Activated CD4-positive, alpha-beta memory T cell treated with anti-CD3 and anti-CD28 coated beads, Interleukin-2, amount 10 ng/mL, durations not matched to agents 7 days and 5 days (primary cell): Measurements from ENCODE around the gene CDK5R2. TPM values are rescaled to one million over a fixed set of nuclear protein-coding genes. Genes with fewer than 3 reads are reported as not detected.
A peak's percentile ranks its signal among the peaks of the same experiment; 100 is the strongest.

Source experiments
- CTCF ChIA-PET: fragments of 350-600 bp; sonication (Branson Sonifier 250); formaldehyde crosslinking; loops from one replicate; lab custom pipeline; 2021; ENCODE audit warnings: antibody characterized with exemption, inconsistent platforms; lab: Charles Lee
- POLR2A ChIA-PET: fragments of 350-600 bp; sonication (Branson Sonifier 250); formaldehyde crosslinking; loops from one replicate; lab custom pipeline; 2021; ENCODE audit warnings: antibody characterized with exemption; lab: Charles Lee
- DNase-seq: peaks from one replicate; pipeline ENCODE4 v3.0.0-alpha.2; 2020
- H3K27ac Mint-ChIP-seq: one replicate; pipeline ENCODE4 v1.8.0; 2021; ENCODE audit warnings: mild to moderate bottlenecking, mixed read lengths
- H3K27me3 Mint-ChIP-seq: one replicate; pipeline ENCODE4 v1.8.0; 2021; ENCODE audit warnings: mixed read lengths
- H3K36me3 Mint-ChIP-seq: one replicate; pipeline ENCODE4 v1.8.0; 2021; ENCODE audit warnings: low read depth, mixed read lengths
- H3K4me1 Mint-ChIP-seq: one replicate; pipeline ENCODE4 v1.8.0; 2021; ENCODE audit warnings: mixed read lengths
- H3K4me3 Mint-ChIP-seq: one replicate; pipeline ENCODE4 v1.8.0; 2021; ENCODE audit warnings: mild to moderate bottlenecking, mixed read lengths
- H3K9me3 Mint-ChIP-seq: one replicate; pipeline ENCODE4 v1.8.0; 2021; ENCODE audit warnings: mixed read lengths
- total RNA-seq, 2 experiments: library from RNA; stranded (reverse); gene quantifications; one replicate each; pipeline ENCODE4 v1.2.3, GENCODE V29; 2021

The CDK5R2 gene
- total RNA-seq, 2 experiments from 2014 or later = not detected

- ChIA-PET POLR2A (no interaction called here), CTCF (interaction anchor here (1.0 kb wide), 1 partner anchor 9 kb away, joined by 3 read pairs; no protein-coding TSS in a partner anchor)
- no peak overlapping the region for H3K27ac Mint-ChIP-seq
- no peaks in the 10 kb centered on the region for H3K4me1 Mint-ChIP-seq
- DNase-seq = no peak
- H3K36me3 Mint-ChIP-seq = no peaks in the 10 kb centered on the region
- no peak overlapping the region for H3K4me3 Mint-ChIP-seq
- H3K27me3 Mint-ChIP-seq = peaks cover 51% of the 10 kb centered on the region
- H3K9me3 Mint-ChIP-seq = no peaks in the 10 kb centered on the region
Observed at GRCh38 chr2:218970894-218971293, 11.4 kb downstream of the CDK5R2 start.

- no peak for DNase-seq
- Mint-ChIP-seq H3K4me3 (no peak overlapping the region), H3K36me3 (no peaks in the 10 kb centered on the region), H3K9me3 (no peaks in the 10 kb centered on the region), H3K4me1 (peaks cover 6% of the 10 kb centered on the region), H3K27ac (no peak overlapping the region), H3K27me3 (peaks cover 63% of the 10 kb centered on the region)
- POLR2A ChIA-PET = no interaction called here
- CTCF ChIA-PET = interaction anchor here (0.8 to 2.4 kb wide), 7 partner anchors 9 to 99 kb away, joined by 3 to 10 read pairs (median 3); no protein-coding TSS in a partner anchor
Observed at GRCh38 chr2:218975060-218975777, 15.8 kb downstream of the CDK5R2 start.

- DNase-seq = peak; percentile 82
- ChIA-PET CTCF (interaction anchor here (0.6 to 3.2 kb wide), 46 partner anchors 9 to 1024 kb away, joined by 3 to 51 read pairs (median 4); partner anchors contain the start of genes CDK5R2, CFAP65, CRYBA2 and DNAJB2), POLR2A (interaction anchor here (0.8 to 1.4 kb wide), 4 partner anchors 10 to 128 kb away, joined by 3 read pairs; no protein-coding TSS in a partner anchor)
- H3K4me1 Mint-ChIP-seq = peaks cover 19% of the 10 kb centered on the region
- H3K4me3 Mint-ChIP-seq = no peak overlapping the region
- no peaks in the 10 kb centered on the region for H3K9me3 Mint-ChIP-seq
- peaks cover 74% of the 10 kb centered on the region for H3K27me3 Mint-ChIP-seq
- H3K27ac Mint-ChIP-seq = no peak overlapping the region
- peaks cover 4% of the 10 kb centered on the region for H3K36me3 Mint-ChIP-seq
Observed at GRCh38 chr2:218979846-218980734, 20.6 kb downstream of the CDK5R2 start.

GRCh38 chr2:218980735-218981389 lies 21.4 kb downstream of the CDK5R2 start:
- H3K4me1 Mint-ChIP-seq = peaks cover 19% of the 10 kb centered on the region
- peaks cover 4% of the 10 kb centered on the region for H3K36me3 Mint-ChIP-seq
- peaks cover 72% of the 10 kb centered on the region for H3K27me3 Mint-ChIP-seq
- no peak for DNase-seq
- H3K27ac Mint-ChIP-seq = no peak overlapping the region
- CTCF ChIA-PET = interaction anchor here (0.6 to 3.2 kb wide), 39 partner anchors 9 to 519 kb away, joined by 3 to 51 read pairs (median 4); partner anchors contain the start of genes CFAP65, CRYBA2 and DNAJB2
- POLR2A ChIA-PET = interaction anchor here (1.1 to 1.4 kb wide), 4 partner anchors 9 to 129 kb away, joined by 3 to 4 read pairs (median 3); no protein-coding TSS in a partner anchor
- H3K9me3 Mint-ChIP-seq = no peaks in the 10 kb centered on the region
- peak overlapping the region; percentile 38 for H3K4me3 Mint-ChIP-seq

- H3K9me3 Mint-ChIP-seq = no peaks in the 10 kb centered on the region
- ChIA-PET POLR2A (interaction anchor here (1.3 kb wide), 1 partner anchor 20 kb away, joined by 4 read pairs; no protein-coding TSS in a partner anchor), CTCF (interaction anchor here (0.9 to 3.2 kb wide), 8 partner anchors 14 to 174 kb away, joined by 3 to 51 read pairs (median 6); partner anchors contain the start of gene CRYBA2)
- H3K27ac Mint-ChIP-seq = no peak overlapping the region
- H3K36me3 Mint-ChIP-seq = peaks cover 4% of the 10 kb centered on the region
- peaks cover 72% of the 10 kb centered on the region for H3K27me3 Mint-ChIP-seq
- H3K4me1 Mint-ChIP-seq = peaks cover 19% of the 10 kb centered on the region
- peak overlapping the region; percentile 38 for H3K4me3 Mint-ChIP-seq
- no peak for DNase-seq
Observed at GRCh38 chr2:218981390-218981880, 22.0 kb downstream of the CDK5R2 start.

GRCh38 chr2:218981881-218982585 lies 22.6 kb downstream of the CDK5R2 start:
- Mint-ChIP-seq H3K4me1 (peaks cover 19% of the 10 kb centered on the region), H3K36me3 (peaks cover 4% of the 10 kb centered on the region), H3K4me3 (no peak overlapping the region), H3K27ac (no peak overlapping the region), H3K27me3 (peaks cover 72% of the 10 kb centered on the region), H3K9me3 (no peaks in the 10 kb centered on the region)
- ChIA-PET POLR2A (interaction anchor here (0.8 to 1.3 kb wide), 2 partner anchors 20 to 23 kb away, joined by 3 to 4 read pairs; partner anchors contain the start of gene CDK5R2), CTCF (interaction anchor here (0.9 to 3.2 kb wide), 8 partner anchors 9 to 173 kb away, joined by 3 to 51 read pairs (median 4); partner anchors contain the start of gene CRYBA2)
- no peak for DNase-seq

GRCh38 chr2:218982586-218983262 lies 23.3 kb downstream of the CDK5R2 start:
- Mint-ChIP-seq H3K9me3 (no peaks in the 10 kb centered on the region), H3K36me3 (peaks cover 4% of the 10 kb centered on the region), H3K4me3 (no peak overlapping the region), H3K27me3 (peaks cover 74% of the 10 kb centered on the region), H3K4me1 (peaks cover 19% of the 10 kb centered on the region), H3K27ac (no peak overlapping the region)
- ChIA-PET CTCF (interaction anchor here (1.0 to 3.2 kb wide), 6 partner anchors 8 to 128 kb away, joined by 3 to 51 read pairs (median 6); partner anchors contain the start of gene CRYBA2), POLR2A (interaction anchor here (0.8 kb wide), 1 partner anchor 23 kb away, joined by 3 read pairs; the partner anchor contains the start of gene CDK5R2)
- no peak for DNase-seq

- no peaks in the 10 kb centered on the region for H3K9me3 Mint-ChIP-seq
- H3K4me3 Mint-ChIP-seq = no peak overlapping the region
- peaks cover 4% of the 10 kb centered on the region for H3K36me3 Mint-ChIP-seq
- CTCF ChIA-PET = interaction anchor here (1.4 to 2.4 kb wide), 2 partner anchors 12 to 86 kb away, joined by 4 to 8 read pairs; no protein-coding TSS in a partner anchor
- POLR2A ChIA-PET = no interaction called here
- no peak overlapping the region for H3K27ac Mint-ChIP-seq
- DNase-seq = no peak
- H3K27me3 Mint-ChIP-seq = peaks cover 74% of the 10 kb centered on the region
- H3K4me1 Mint-ChIP-seq = peaks cover 19% of the 10 kb centered on the region
Observed at GRCh38 chr2:218983263-218983933, 23.9 kb downstream of the CDK5R2 start.

- no peak for DNase-seq
- H3K9me3 Mint-ChIP-seq = no peaks in the 10 kb centered on the region
- ChIA-PET CTCF (interaction anchor here (2.4 kb wide), 1 partner anchor 12 kb away, joined by 8 read pairs; no protein-coding TSS in a partner anchor), POLR2A (no interaction called here)
- H3K4me3 Mint-ChIP-seq = no peak overlapping the region
- no peak overlapping the region for H3K27ac Mint-ChIP-seq
- H3K27me3 Mint-ChIP-seq = peaks cover 76% of the 10 kb centered on the region
- peaks cover 4% of the 10 kb centered on the region for H3K36me3 Mint-ChIP-seq
- H3K4me1 Mint-ChIP-seq = peaks cover 19% of the 10 kb centered on the region
Observed at GRCh38 chr2:218983934-218984238, 24.4 kb downstream of the CDK5R2 start.

GRCh38 chr2:218984239-218985020 lies 25.0 kb downstream of the CDK5R2 start:
- Mint-ChIP-seq H3K9me3 (no peaks in the 10 kb centered on the region), H3K4me3 (no peak overlapping the region), H3K27me3 (peaks cover 81% of the 10 kb centered on the region), H3K4me1 (peaks cover 19% of the 10 kb centered on the region), H3K27ac (no peak overlapping the region), H3K36me3 (peaks cover 4% of the 10 kb centered on the region)
- ChIA-PET CTCF (interaction anchor here (2.4 kb wide), 1 partner anchor 11 kb away, joined by 8 read pairs; no protein-coding TSS in a partner anchor), POLR2A (no interaction called here)
- DNase-seq = no peak
